SK-N-SH treated with all-trans-retinoic acid at 6 μM for 48 hours (cell line): ENCODE data around the gene DNAH8.

Source experiments
- CSDC2 ChIP-seq: fragments of 250-450 bp; sonication (Bioruptor Pico); IDR thresholded peaks from 2 replicates; pipeline ENCODE4 v1.5.0; 2020; ENCODE audit warnings: mild to moderate bottlenecking, moderate library complexity
- GLIS3 ChIP-seq: fragments of 250-450 bp; sonication (Bioruptor Pico); IDR thresholded peaks from 2 replicates; pipeline ENCODE4 v1.5.0; 2020; ENCODE audit warnings: mild to moderate bottlenecking, moderate library complexity
- PATZ1 ChIP-seq: fragments of 250-450 bp; sonication (Bioruptor Pico); IDR thresholded peaks from 2 replicates; pipeline ENCODE4 v1.8.0; 2020; ENCODE audit warnings: mild to moderate bottlenecking, moderate library complexity, borderline replicate concordance
- TCF4 ChIP-seq: fragments of 250-450 bp; sonication (Bioruptor Pico); IDR thresholded peaks from 2 replicates; pipeline ENCODE4 v1.8.0; 2021; ENCODE audit warnings: mild to moderate bottlenecking, moderate library complexity, borderline replicate concordance
- ZFP3 ChIP-seq: fragments of 250-450 bp; sonication (Bioruptor Pico); IDR thresholded peaks from 2 replicates; pipeline ENCODE4 v1.5.0; 2020; ENCODE audit warnings: mild to moderate bottlenecking, moderate library complexity
- ZFP30 ChIP-seq: fragments of 450-650 bp; formaldehyde crosslinking; IDR thresholded peaks from 2 replicates; pipeline ENCODE4 v1.5.0; 2022; ENCODE audit warnings: mild to moderate bottlenecking, moderate library complexity
- ZNF70 ChIP-seq: fragments of 450-650 bp; formaldehyde crosslinking; IDR thresholded peaks from 2 replicates; pipeline ENCODE4 v1.5.0; 2020; ENCODE audit warnings: mild to moderate bottlenecking, moderate library complexity
- ZNF8 ChIP-seq: fragments of 450-650 bp; formaldehyde crosslinking; IDR thresholded peaks from 2 replicates; pipeline ENCODE4 v1.5.0; 2020; ENCODE audit warnings: mild to moderate bottlenecking, moderate library complexity
- TF ChIP-seq, protein P1 (sequence below): fragments of 250-450 bp; sonication (Bioruptor Pico); IDR thresholded peaks from 2 replicates; pipeline ENCODE4 v1.8.0; 2021; ENCODE audit warnings: low read depth, mild to moderate bottlenecking, moderate library complexity, borderline replicate concordance
- TF ChIP-seq, protein P2 (sequence below): fragments of 250-450 bp; sonication (Bioruptor Pico); IDR thresholded peaks from 2 replicates; pipeline ENCODE4 v1.5.1; 2021; ENCODE audit warnings: mild to moderate bottlenecking, moderate library complexity

DNA sequence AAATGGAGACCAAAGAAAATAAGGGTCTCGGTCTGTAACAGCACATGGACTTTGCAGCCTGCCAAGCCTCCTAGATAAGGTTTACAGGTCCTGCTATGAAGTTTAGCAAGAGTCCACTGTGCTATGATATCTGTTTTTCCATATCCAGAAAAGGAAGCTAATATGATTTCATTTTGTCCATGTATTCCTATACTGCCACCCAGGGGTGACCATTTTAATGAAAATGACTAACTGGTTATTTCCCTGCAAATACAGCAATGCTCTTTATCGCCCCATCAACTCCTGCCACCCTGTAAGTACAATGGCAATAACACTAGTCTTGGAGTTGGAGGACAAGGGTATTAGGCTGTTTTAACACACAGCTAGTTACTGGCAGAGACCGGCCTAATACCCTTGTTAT, 218.3 kb downstream of the DNAH8 start:
- TF ChIP-seq ZFP30 (CRISPR knock-in tag) (no peak), ZNF8 (CRISPR knock-in tag) (no peak), ZNF70 (no peak), TCF4 (CRISPR knock-in tag) (no peak), PATZ1 (CRISPR knock-in tag) (no peak), GLIS3 (CRISPR knock-in tag) (no peak), CSDC2 (CRISPR knock-in tag) (no peak), ZFP3 (CRISPR knock-in tag) (no peak)
- TF ChIP-seq, protein P1, sequence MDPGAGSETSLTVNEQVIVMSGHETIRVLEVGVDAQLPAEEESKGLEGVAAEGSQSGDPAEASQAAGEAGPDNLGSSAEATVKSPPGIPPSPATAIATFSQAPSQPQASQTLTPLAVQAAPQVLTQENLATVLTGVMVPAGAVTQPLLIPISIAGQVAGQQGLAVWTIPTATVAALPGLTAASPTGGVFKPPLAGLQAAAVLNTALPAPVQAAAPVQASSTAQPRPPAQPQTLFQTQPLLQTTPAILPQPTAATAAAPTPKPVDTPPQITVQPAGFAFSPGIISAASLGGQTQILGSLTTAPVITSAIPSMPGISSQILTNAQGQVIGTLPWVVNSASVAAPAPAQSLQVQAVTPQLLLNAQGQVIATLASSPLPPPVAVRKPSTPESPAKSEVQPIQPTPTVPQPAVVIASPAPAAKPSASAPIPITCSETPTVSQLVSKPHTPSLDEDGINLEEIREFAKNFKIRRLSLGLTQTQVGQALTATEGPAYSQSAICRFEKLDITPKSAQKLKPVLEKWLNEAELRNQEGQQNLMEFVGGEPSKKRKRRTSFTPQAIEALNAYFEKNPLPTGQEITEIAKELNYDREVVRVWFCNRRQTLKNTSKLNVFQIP (CRISPR knock-in tag), result no peak
- TF ChIP-seq, protein P2, sequence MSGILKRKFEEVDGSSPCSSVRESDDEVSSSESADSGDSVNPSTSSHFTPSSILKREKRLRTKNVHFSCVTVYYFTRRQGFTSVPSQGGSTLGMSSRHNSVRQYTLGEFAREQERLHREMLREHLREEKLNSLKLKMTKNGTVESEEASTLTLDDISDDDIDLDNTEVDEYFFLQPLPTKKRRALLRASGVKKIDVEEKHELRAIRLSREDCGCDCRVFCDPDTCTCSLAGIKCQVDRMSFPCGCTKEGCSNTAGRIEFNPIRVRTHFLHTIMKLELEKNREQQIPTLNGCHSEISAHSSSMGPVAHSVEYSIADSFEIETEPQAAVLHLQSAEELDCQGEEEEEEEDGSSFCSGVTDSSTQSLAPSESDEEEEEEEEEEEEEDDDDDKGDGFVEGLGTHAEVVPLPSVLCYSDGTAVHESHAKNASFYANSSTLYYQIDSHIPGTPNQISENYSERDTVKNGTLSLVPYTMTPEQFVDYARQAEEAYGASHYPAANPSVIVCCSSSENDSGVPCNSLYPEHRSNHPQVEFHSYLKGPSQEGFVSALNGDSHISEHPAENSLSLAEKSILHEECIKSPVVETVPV, result no peak
